Panc1 (cell line): ENCODE results near the gene MSH4. TPM values are rescaled to one million over a fixed set of nuclear protein-coding genes. Genes with fewer than 3 reads are reported as not detected.

Experiments used
- ATAC-seq: fragments of 200-7000 bp; cut with Tn5 transposase; 2 replicates; pipeline ENCODE4 v1.9.1; 2020; ENCODE audit warnings: mild to moderate bottlenecking, moderate library complexity
- BruUV-seq: library from RNA; stranded (reverse); fragments of 400-500 nt; replicated peaks from 2 replicates; lab custom pipeline; 2021; lab: Mats Ljungman, UMichigan
- CTCF ChIA-PET: fragments of 300-600 bp; sonication (Branson Sonifier 250); formaldehyde crosslinking; loops from one replicate; lab custom pipeline; 2022; ENCODE audit warnings: antibody characterized with exemption; lab: Charles Lee
- POLR2A ChIA-PET: fragments of 300-600 bp; sonication (Branson Sonifier 250); formaldehyde crosslinking; loops from one replicate; lab custom pipeline; 2022; ENCODE audit warnings: antibody characterized with exemption; lab: Charles Lee
- DNase-seq: peaks from one replicate; pipeline ENCODE4 v3.0.0-alpha.2; 2010; ENCODE audit warnings: low read depth, low spot score
- H3K27ac ChIP-seq: 2 replicates; pipeline ENCODE4 v1.5.1; 2011; ENCODE audit warnings: mild to moderate bottlenecking, low read length, inconsistent platforms
- H3K27me3 ChIP-seq: fragments of 200-500 bp; sonication (Bioruptor generic); 2 replicates; pipeline ENCODE4 v1.6.0; 2014; ENCODE audit warnings: low read length, inconsistent platforms; ENCODE audit not compliant: control insufficient read depth, insufficient read depth
- H3K36me3 ChIP-seq: fragments of 200-500 bp; sonication (Bioruptor generic); 2 replicates; pipeline ENCODE4 v1.5.1; 2014; ENCODE audit warnings: inconsistent platforms, mild to moderate bottlenecking, low read length, moderate library complexity; ENCODE audit not compliant: control insufficient read depth, insufficient read depth
- H3K4me1 ChIP-seq: 2 replicates; pipeline ENCODE4 v1.5.1; 2011; ENCODE audit warnings: inconsistent platforms, mild to moderate bottlenecking, low read length, moderate library complexity; ENCODE audit not compliant: control insufficient read depth, insufficient read depth
- H3K4me3 ChIP-seq, 2 experiments: 2 replicates each; pipeline ENCODE4 v1.5.1; 2011 to 2012; ENCODE audit warnings: low read depth in 2 of 2, low read length in 2 of 2, mild to moderate bottlenecking in 2 of 2, inconsistent platforms in 1 of 2, moderate library complexity in 1 of 2
- H3K9me3 ChIP-seq: fragments of 200-500 bp; sonication (Bioruptor generic); 2 replicates; pipeline ENCODE4 v1.5.1; 2014; ENCODE audit warnings: low read depth, mild to moderate bottlenecking, inconsistent platforms, low read length, moderate library complexity; ENCODE audit not compliant: control insufficient read depth, insufficient read depth
- POLR2AphosphoS5 ChIP-seq: IDR thresholded peaks from 2 replicates; pipeline ENCODE4 v1.6.1; 2012; ENCODE audit warnings: mild to moderate bottlenecking, low read depth, low read length, moderate library complexity
- SIN3A ChIP-seq: IDR thresholded peaks from 2 replicates; pipeline ENCODE4 v1.6.1; 2012; ENCODE audit warnings: low read depth, mild to moderate bottlenecking, low read length, moderate library complexity, borderline replicate concordance; ENCODE audit not compliant: insufficient read depth
- TCF7L2 ChIP-seq: IDR thresholded peaks from 2 replicates; pipeline ENCODE4 v1.6.1; 2011; ENCODE audit warnings: mild to moderate bottlenecking, low read depth, low read length, inconsistent platforms
- in situ Hi-C: cut with HindIII; loops from 2 replicates; pipeline ENCODE4 v1.10.0; 2016; ENCODE audit warnings: low sequenced_read_pairs, low pct_unique_long_range_greater_than_20kb
- intact Hi-C: fragments of 100-400 bp; cut with micrococcal nuclease; formaldehyde crosslinking; loops from one replicate; pipeline ENCODE4 v1.10.0; 2022; ENCODE audit not compliant: unreplicated experiment
- total RNA-seq: library from RNA; stranded (reverse); gene quantifications from one replicate; pipeline ENCODE4 v1.2.1, GENCODE V29; 2021; ENCODE audit not compliant: unreplicated experiment
- TF ChIP-seq, protein P1 (sequence below), 2 experiments: IDR thresholded peaks; 2 replicates each; pipeline ENCODE4 v1.6.1; 2011 to 2012; ENCODE audit warnings: low read depth in 2 of 2, control low read depth in 1 of 2, low read length in 1 of 2, mild to moderate bottlenecking in 1 of 2, moderate library complexity in 1 of 2; ENCODE audit not compliant: insufficient read depth in 1 of 2
- TF ChIP-seq, protein P2 (sequence below): fragments of 450-650 bp; IDR thresholded peaks from 2 replicates; pipeline ENCODE4 v1.5.1; 2017; ENCODE audit warnings: mild to moderate bottlenecking

The MSH4 gene
- total RNA-seq, 1 experiment from 2014 or later = 0.26 TPM

DNA sequence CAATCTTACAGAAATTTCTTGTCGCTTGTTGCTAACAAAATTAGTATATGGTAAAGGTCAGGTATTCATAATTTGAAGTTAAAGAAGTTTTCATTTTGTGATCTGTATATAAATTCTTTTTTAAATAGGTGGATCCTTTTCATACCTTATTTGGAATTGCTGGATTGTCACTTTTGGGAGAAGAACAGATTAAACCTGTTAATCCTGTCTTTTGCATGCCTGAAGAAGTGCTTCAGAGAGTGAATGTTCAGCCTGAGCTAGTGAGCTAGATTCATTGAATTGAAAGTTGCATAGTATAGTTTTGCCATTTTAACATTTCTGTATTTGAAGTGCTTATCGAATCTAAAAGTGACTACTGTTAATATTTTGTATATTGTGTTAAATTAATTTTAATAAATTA lies 2.3 kb upstream of the MSH4 start:
- DNase-seq (no peak), ATAC-seq (no peak)
- H3K36me3 ChIP-seq = peaks cover 56% of the 10 kb centered on the region
- POLR2A ChIA-PET = no interaction called here
- TF ChIP-seq, protein P1, sequence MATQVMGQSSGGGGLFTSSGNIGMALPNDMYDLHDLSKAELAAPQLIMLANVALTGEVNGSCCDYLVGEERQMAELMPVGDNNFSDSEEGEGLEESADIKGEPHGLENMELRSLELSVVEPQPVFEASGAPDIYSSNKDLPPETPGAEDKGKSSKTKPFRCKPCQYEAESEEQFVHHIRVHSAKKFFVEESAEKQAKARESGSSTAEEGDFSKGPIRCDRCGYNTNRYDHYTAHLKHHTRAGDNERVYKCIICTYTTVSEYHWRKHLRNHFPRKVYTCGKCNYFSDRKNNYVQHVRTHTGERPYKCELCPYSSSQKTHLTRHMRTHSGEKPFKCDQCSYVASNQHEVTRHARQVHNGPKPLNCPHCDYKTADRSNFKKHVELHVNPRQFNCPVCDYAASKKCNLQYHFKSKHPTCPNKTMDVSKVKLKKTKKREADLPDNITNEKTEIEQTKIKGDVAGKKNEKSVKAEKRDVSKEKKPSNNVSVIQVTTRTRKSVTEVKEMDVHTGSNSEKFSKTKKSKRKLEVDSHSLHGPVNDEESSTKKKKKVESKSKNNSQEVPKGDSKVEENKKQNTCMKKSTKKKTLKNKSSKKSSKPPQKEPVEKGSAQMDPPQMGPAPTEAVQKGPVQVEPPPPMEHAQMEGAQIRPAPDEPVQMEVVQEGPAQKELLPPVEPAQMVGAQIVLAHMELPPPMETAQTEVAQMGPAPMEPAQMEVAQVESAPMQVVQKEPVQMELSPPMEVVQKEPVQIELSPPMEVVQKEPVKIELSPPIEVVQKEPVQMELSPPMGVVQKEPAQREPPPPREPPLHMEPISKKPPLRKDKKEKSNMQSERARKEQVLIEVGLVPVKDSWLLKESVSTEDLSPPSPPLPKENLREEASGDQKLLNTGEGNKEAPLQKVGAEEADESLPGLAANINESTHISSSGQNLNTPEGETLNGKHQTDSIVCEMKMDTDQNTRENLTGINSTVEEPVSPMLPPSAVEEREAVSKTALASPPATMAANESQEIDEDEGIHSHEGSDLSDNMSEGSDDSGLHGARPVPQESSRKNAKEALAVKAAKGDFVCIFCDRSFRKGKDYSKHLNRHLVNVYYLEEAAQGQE (IDR thresholded peaks at IDR 0.05; ENCODE audit: insufficient read depth in 1 of 2, low read depth in 2 of 2, low read length in 1 of 2) = no peak
- TF ChIP-seq SIN3A (no peak), TCF7L2 (no peak), POLR2AphosphoS5 (no peak)
- TF ChIP-seq, protein P2, sequence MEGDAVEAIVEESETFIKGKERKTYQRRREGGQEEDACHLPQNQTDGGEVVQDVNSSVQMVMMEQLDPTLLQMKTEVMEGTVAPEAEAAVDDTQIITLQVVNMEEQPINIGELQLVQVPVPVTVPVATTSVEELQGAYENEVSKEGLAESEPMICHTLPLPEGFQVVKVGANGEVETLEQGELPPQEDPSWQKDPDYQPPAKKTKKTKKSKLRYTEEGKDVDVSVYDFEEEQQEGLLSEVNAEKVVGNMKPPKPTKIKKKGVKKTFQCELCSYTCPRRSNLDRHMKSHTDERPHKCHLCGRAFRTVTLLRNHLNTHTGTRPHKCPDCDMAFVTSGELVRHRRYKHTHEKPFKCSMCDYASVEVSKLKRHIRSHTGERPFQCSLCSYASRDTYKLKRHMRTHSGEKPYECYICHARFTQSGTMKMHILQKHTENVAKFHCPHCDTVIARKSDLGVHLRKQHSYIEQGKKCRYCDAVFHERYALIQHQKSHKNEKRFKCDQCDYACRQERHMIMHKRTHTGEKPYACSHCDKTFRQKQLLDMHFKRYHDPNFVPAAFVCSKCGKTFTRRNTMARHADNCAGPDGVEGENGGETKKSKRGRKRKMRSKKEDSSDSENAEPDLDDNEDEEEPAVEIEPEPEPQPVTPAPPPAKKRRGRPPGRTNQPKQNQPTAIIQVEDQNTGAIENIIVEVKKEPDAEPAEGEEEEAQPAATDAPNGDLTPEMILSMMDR = no peak
- BruUV-seq = no TSS peak
- no peak overlapping the region for H3K27ac ChIP-seq
- no peaks in the 10 kb centered on the region for H3K27me3 ChIP-seq
- no peaks in the 10 kb centered on the region for H3K9me3 ChIP-seq
- CTCF ChIA-PET = no interaction called here
- in situ Hi-C loops = no loop called here
- no peak overlapping the region for H3K4me3 ChIP-seq
- H3K4me1 ChIP-seq = peaks cover 24% of the 10 kb centered on the region
- intact Hi-C loops = no loop called here

DNA sequence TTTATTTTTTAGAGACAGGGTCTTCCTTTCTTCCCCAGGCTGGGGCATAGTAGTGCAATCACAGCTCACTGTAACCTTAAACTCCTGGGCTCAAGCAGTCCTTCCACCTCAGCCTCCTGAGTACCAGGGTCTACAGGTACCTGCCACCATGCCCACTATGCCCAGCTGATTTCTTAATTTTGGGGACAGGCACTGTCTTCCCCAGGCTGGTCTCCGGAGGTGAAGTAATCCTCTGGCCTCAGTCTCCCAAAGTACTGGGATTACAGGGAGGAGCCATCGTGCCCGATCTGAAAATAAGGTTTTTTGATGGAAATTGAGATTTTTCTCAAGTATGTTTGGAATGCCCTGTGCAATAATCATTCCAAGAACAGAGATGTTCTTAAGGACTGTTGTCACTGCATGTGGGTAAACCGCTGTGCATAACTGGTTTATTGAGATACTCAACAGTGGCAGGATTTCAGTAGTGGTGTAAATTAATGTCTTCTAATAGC lies 934 bp upstream of the MSH4 start:
- H3K9me3 ChIP-seq = no peaks in the 10 kb centered on the region
- peaks cover 45% of the 10 kb centered on the region for H3K36me3 ChIP-seq
- H3K4me1 ChIP-seq = peaks cover 10% of the 10 kb centered on the region
- peak; percentile 7; the same call in 1 of the 2 replicates for ATAC-seq
- H3K27me3 ChIP-seq = no peaks in the 10 kb centered on the region
- BruUV-seq = no TSS peak
- intact Hi-C loops = no loop called here
- DNase-seq = no peak
- in situ Hi-C loops = no loop called here
- no peak overlapping the region for H3K27ac ChIP-seq
- ChIA-PET POLR2A (no interaction called here), CTCF (no interaction called here)
- no peak overlapping the region for H3K4me3 ChIP-seq
- TF ChIP-seq TCF7L2 (no peak), POLR2AphosphoS5 (no peak)
- TF ChIP-seq, protein P2 = no peak
- TF ChIP-seq, protein P1 (IDR thresholded peaks at IDR 0.05; ENCODE audit: insufficient read depth in 1 of 2, low read depth in 2 of 2, low read length in 1 of 2) = no peak
